Keratinocyte (primary cell): ENCODE results near the gene STARD8. TPM values are rescaled to one million over a fixed set of nuclear protein-coding genes. Genes with fewer than 3 reads are reported as not detected.
"Not testable (repeated sequence)": the region's sequence is repeated elsewhere in the genome, so short reads cannot be mapped to it uniquely, and the experiment has no call there.

ENCODE experiments used
- DNase-seq: peaks from one replicate; pipeline ENCODE4 v3.0.0-alpha.2; 2011; ENCODE audit warnings: low read depth, missing footprints, low spot score
- FAIRE-seq: peaks from 2 replicates; lab custom pipeline; 2011; peaks lifted over from hg19 to GRCh38; lab: Jason Lieb, UNC
- H2AFZ ChIP-seq: 2 replicates; pipeline ENCODE4 v1.6.0; 2012; ENCODE audit warnings: low read length, control low read depth, inconsistent platforms; ENCODE audit not compliant: control insufficient read depth
- H3K27ac ChIP-seq: 2 replicates; pipeline ENCODE4 v1.5.1; 2011; ENCODE audit warnings: low read length; ENCODE audit not compliant: control insufficient read depth, insufficient read depth
- H3K27me3 ChIP-seq: 3 replicates; pipeline ENCODE4 v1.6.0; 2011; ENCODE audit warnings: low read length; ENCODE audit not compliant: control insufficient read depth, insufficient read depth; ENCODE audit errors: extremely low read depth
- H3K36me3 ChIP-seq, 2 experiments: 2 replicates in 1 of 2; 3 replicates in 1 of 2; pipeline ENCODE4 v1.5.1; 2011; ENCODE audit warnings: low read length in 2 of 2, mild to moderate bottlenecking in 1 of 2; ENCODE audit not compliant: control insufficient read depth in 2 of 2, insufficient read depth in 2 of 2; ENCODE audit errors: extremely low read depth in 1 of 2
- H3K4me1 ChIP-seq: 3 replicates; pipeline ENCODE4 v1.5.1; 2011; ENCODE audit warnings: low read length; ENCODE audit not compliant: control insufficient read depth, insufficient read depth; ENCODE audit errors: extremely low read depth
- H3K4me2 ChIP-seq: 3 replicates; pipeline ENCODE4 v1.6.0; 2011; ENCODE audit warnings: low read depth, low read length; ENCODE audit not compliant: control insufficient read depth, insufficient read depth; ENCODE audit errors: extremely low read depth
- H3K4me3 ChIP-seq, 3 experiments: fragments of 200-600 bp in 1 of 3; sonication (generic) in 1 of 3; 2 replicates in 2 of 3; 3 replicates in 1 of 3; pipeline ENCODE4 v1.5.1; 2011 to 2016; ENCODE audit warnings: low read length in 3 of 3, mild to moderate bottlenecking in 3 of 3, control low read depth in 2 of 3, inconsistent platforms in 1 of 3, low read depth in 1 of 3, mixed read lengths in 1 of 3, mixed run types in 1 of 3, moderate library complexity in 1 of 3; ENCODE audit not compliant: control insufficient read depth in 2 of 3, insufficient read depth in 2 of 3; ENCODE audit errors: extremely low read depth in 1 of 3
- H3K79me2 ChIP-seq: 2 replicates; pipeline ENCODE4 v1.6.0; 2012; ENCODE audit warnings: low read length; ENCODE audit not compliant: control insufficient read depth, insufficient read depth
- H3K9ac ChIP-seq: 3 replicates; pipeline ENCODE4 v1.6.0; 2011; ENCODE audit warnings: low read length; ENCODE audit not compliant: control insufficient read depth, insufficient read depth; ENCODE audit errors: extremely low read depth
- H3K9me1 ChIP-seq: 3 replicates; pipeline ENCODE4 v1.6.0; 2011; ENCODE audit warnings: low read length; ENCODE audit not compliant: control insufficient read depth, insufficient read depth; ENCODE audit errors: extremely low read depth
- H3K9me3 ChIP-seq: 2 replicates; pipeline ENCODE4 v1.5.1; 2012; ENCODE audit warnings: low read depth, low read length; ENCODE audit not compliant: control insufficient read depth
- H4K20me1 ChIP-seq: 3 replicates; pipeline ENCODE4 v1.6.0; 2011; ENCODE audit warnings: low read length; ENCODE audit not compliant: control insufficient read depth, insufficient read depth; ENCODE audit errors: extremely low read depth
- EZH2 ChIP-seq: IDR thresholded peaks from one replicate; pipeline ENCODE4 v1.6.1; 2012; ENCODE audit warnings: inconsistent platforms, mild to moderate bottlenecking, low read length, moderate library complexity
- dilution Hi-C: fragments of 300-500 bp; cut with MboI; formaldehyde crosslinking; loops from one replicate; pipeline ENCODE4 v1.7.0; 2020; ENCODE audit warnings: low sequenced_read_pairs; ENCODE audit not compliant: extremely low pct_ligation_motif_present
- polyA plus RNA-seq, 5 experiments: library from polyadenylated mRNA; depleted of rRNA in 3 of 5; stranded (reverse) in 3 of 5; stranded (forward) in 1 of 5; unstranded in 1 of 5; fragments of >200 nt; gene quantifications; 1 replicate in 1 of 5; 2 replicates in 3 of 5; 3 replicates in 1 of 5; pipeline versions ENCODE4 v1.2.1 to v1.2.3, GENCODE V29; 2011 to 2012; ENCODE audit warnings: missing spikeins in 2 of 5, low read depth in 1 of 5, low replicate concordance in 1 of 5
- TF ChIP-seq, protein P1 (sequence below), 3 experiments: IDR thresholded peaks in 1 of 3; conservative IDR thresholded peaks in 1 of 3; optimal IDR thresholded peaks in 1 of 3; 2 replicates in 2 of 3; 3 replicates in 1 of 3; pipeline versions ENCODE3 to v1.5.1; 2011; ENCODE audit warnings: low read length in 3 of 3, mild to moderate bottlenecking in 3 of 3, moderate library complexity in 2 of 3, control low read depth in 1 of 3, inconsistent platforms in 1 of 3; ENCODE audit not compliant: insufficient read depth in 2 of 3; ENCODE audit errors: extremely low read depth in 1 of 3

The STARD8 gene
- polyA plus RNA-seq, 1 donor (not counting 4 experiments of a cell fraction or from before 2014, with no cell fraction given): 0.07 TPM

DNA sequence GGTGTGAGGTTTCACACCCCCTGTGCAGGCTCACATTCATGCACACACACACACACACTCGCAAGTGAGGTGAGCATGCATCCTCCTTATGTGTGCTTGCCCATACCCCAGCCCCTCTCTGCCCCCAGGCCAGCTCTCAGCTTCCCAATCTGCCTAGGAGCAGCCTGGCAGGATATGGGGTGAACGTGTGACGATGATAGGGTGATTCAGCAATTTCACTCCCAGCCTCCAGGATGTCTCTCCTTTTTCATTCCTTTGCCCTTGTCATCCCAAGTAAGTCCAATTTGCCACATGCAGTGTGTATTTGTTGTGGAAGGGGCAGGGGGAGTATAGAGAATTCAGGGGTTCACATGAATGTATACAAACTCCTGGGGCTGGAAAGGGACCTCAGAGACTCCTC lies 7.2 kb downstream of the STARD8 start:
- Histone ChIP-seq H3K79me2 (no peaks in the 10 kb centered on the region), H3K4me1 (peaks cover 5% of the 10 kb centered on the region), H3K9me1 (no peaks in the 10 kb centered on the region), H4K20me1 (no peaks in the 10 kb centered on the region), H3K9me3 (no peaks in the 10 kb centered on the region), H3K4me3 (no peak overlapping the region), H2AFZ (no peak overlapping the region), H3K9ac (no peak overlapping the region), H3K36me3 (no peaks in the 10 kb centered on the region), H3K27me3 (no peaks in the 10 kb centered on the region), H3K27ac (no peak overlapping the region), H3K4me2 (no peak overlapping the region)
- no peak for FAIRE-seq
- dilution Hi-C loops: no loop called here
- TF ChIP-seq, protein P1, sequence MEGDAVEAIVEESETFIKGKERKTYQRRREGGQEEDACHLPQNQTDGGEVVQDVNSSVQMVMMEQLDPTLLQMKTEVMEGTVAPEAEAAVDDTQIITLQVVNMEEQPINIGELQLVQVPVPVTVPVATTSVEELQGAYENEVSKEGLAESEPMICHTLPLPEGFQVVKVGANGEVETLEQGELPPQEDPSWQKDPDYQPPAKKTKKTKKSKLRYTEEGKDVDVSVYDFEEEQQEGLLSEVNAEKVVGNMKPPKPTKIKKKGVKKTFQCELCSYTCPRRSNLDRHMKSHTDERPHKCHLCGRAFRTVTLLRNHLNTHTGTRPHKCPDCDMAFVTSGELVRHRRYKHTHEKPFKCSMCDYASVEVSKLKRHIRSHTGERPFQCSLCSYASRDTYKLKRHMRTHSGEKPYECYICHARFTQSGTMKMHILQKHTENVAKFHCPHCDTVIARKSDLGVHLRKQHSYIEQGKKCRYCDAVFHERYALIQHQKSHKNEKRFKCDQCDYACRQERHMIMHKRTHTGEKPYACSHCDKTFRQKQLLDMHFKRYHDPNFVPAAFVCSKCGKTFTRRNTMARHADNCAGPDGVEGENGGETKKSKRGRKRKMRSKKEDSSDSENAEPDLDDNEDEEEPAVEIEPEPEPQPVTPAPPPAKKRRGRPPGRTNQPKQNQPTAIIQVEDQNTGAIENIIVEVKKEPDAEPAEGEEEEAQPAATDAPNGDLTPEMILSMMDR (optimal IDR thresholded peaks at IDR 0.05 in 1 of 3, IDR thresholded peaks at IDR 0.05 in 1 of 3, conservative IDR thresholded peaks at IDR 0.05 in 1 of 3; ENCODE audit: extremely low read depth in 1 of 3, insufficient read depth in 2 of 3, low read length in 3 of 3): no peak
- TF ChIP-seq EZH2: no peak
- DNase-seq: no peak

DNA sequence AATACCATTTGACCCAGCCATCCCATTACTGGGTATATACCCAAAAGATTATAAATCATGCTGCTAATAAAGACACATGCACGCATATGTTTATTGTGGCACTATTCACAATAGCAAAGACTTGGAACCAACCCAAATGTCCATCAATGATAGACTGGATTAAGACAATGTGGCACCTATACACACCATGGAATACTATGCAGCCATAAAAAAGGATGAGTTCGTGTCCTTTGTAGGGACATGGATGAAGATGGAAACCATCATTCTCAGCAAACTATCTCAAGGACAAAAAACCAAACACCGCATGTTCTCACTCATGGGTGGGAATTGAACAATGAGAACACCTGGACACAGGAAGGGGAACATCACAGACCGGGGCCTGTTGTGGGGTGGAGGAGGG lies 9.0 kb downstream of the STARD8 start:
- H3K79me2 ChIP-seq, H3K9me3 ChIP-seq, H3K4me1 ChIP-seq, H3K4me3 ChIP-seq, H3K27ac ChIP-seq, dilution Hi-C loops, H4K20me1 ChIP-seq, H3K9ac ChIP-seq, H3K27me3 ChIP-seq, H2AFZ ChIP-seq, H3K36me3 ChIP-seq, FAIRE-seq, H3K9me1 ChIP-seq, DNase-seq, H3K4me2 ChIP-seq: not testable (repeated sequence)

DNA sequence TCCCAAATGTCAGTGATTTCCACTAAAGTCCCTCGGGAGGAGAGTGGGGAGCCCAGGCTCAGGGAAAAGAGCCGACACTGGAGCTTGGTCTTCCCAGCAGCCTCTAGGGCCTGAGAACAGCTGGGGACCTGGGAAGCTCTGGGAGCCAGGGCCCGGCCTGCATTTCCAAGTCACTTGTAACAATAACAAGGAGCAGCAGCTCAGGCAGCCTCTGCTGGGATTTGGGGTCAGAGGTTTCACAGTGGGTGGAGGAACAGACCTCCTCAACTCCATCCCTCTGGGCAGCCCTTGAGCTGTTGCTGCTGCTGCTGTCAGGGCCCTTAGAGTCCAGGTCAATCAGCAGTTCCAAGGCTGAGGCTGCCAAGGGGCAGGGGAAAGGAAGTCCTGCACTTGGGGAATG lies 11.1 kb downstream of the STARD8 start:
- Histone ChIP-seq H3K27ac (no peak overlapping the region), H3K27me3 (peaks cover 4% of the 10 kb centered on the region), H3K4me3 (no peak overlapping the region), H3K36me3 (no peaks in the 10 kb centered on the region), H3K79me2 (no peaks in the 10 kb centered on the region), H2AFZ (no peak overlapping the region), H3K4me1 (peaks cover 2% of the 10 kb centered on the region), H4K20me1 (no peaks in the 10 kb centered on the region), H3K9me1 (no peaks in the 10 kb centered on the region), H3K9ac (no peak overlapping the region), H3K9me3 (no peaks in the 10 kb centered on the region), H3K4me2 (no peak overlapping the region)
- dilution Hi-C loops: no loop called here
- TF ChIP-seq, protein P1 (optimal IDR thresholded peaks at IDR 0.05 in 1 of 3, IDR thresholded peaks at IDR 0.05 in 1 of 3, conservative IDR thresholded peaks at IDR 0.05 in 1 of 3; ENCODE audit: extremely low read depth in 1 of 3, insufficient read depth in 2 of 3, low read length in 3 of 3): no peak
- no peak for TF ChIP-seq EZH2
- DNase-seq (no peak), FAIRE-seq (no peak)
